A673 (cell line): ENCODE measurements around the gene UBL4B.

Experiments
- EZH2 ChIP-seq: fragments of 200-600 bp; sonication (generic); IDR thresholded peaks from 2 replicates; pipeline ENCODE4 v1.6.1; 2017; ENCODE audit warnings: borderline replicate concordance, low read depth, mild to moderate bottlenecking, mixed read lengths, antibody characterized with exemption, low read length; ENCODE audit not compliant: poor library complexity, severe bottlenecking
- TF ChIP-seq, protein P1 (sequence below): fragments of 300-800, 200-600 bp; sonication (generic); conservative IDR thresholded peaks from 2 replicates; pipeline ENCODE4 v1.5.1; 2017; ENCODE audit warnings: low read depth, mild to moderate bottlenecking, antibody characterized with exemption, low read length, moderate library complexity, mixed read lengths

DNA sequence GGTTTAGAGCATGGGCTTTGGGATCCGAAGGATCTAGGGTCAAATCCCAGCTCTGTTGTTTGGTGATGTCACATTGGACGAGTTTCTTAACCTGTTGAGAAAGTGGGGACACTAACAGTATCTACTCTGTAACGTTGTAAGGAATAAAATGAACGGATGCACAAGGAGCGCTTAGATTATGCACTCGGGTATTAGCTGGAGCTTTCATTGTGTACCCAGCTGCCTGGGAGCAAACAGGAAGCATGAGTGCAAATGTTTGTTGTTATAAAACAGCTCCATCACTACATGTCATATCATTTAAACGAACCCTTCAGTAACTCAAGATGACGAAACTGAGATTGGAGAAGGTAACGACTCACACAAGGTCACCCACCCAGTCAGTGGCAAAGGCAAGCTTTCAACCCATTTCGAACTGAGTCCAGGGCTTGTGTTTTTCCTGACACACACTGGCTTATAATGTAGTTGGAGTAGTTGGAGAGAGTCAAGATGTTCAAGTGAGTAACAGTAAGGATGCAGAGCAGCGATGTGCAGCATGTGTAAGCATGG is 21.9 kb downstream of the UBL4B start:
- TF ChIP-seq, protein P1, sequence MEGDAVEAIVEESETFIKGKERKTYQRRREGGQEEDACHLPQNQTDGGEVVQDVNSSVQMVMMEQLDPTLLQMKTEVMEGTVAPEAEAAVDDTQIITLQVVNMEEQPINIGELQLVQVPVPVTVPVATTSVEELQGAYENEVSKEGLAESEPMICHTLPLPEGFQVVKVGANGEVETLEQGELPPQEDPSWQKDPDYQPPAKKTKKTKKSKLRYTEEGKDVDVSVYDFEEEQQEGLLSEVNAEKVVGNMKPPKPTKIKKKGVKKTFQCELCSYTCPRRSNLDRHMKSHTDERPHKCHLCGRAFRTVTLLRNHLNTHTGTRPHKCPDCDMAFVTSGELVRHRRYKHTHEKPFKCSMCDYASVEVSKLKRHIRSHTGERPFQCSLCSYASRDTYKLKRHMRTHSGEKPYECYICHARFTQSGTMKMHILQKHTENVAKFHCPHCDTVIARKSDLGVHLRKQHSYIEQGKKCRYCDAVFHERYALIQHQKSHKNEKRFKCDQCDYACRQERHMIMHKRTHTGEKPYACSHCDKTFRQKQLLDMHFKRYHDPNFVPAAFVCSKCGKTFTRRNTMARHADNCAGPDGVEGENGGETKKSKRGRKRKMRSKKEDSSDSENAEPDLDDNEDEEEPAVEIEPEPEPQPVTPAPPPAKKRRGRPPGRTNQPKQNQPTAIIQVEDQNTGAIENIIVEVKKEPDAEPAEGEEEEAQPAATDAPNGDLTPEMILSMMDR = no peak
- TF ChIP-seq EZH2 = no peak
